GM12865 (cell line): ENCODE results near the gene AZU1.

Experiments
- DNase-seq: peaks from one replicate; pipeline ENCODE4 v3.0.0; 2010; ENCODE audit warnings: low read depth
- H3K4me3 ChIP-seq: 2 replicates; pipeline ENCODE4 v1.5.1; 2011; ENCODE audit warnings: mild to moderate bottlenecking, low read depth, low read length, control low read depth
- CTCF ChIP-seq: IDR thresholded peaks from 2 replicates; pipeline ENCODE4 v1.5.1; 2011; ENCODE audit warnings: low read length, control low read depth, low read depth, inconsistent platforms; ENCODE audit not compliant: insufficient read depth; ENCODE audit errors: missing control alignments

AZU1 gene

GRCh38 chr19:811506-812048, 16.1 kb upstream of the AZU1 start:
- no peak for TF ChIP-seq CTCF
- no peak overlapping the region for H3K4me3 ChIP-seq
- DNase-seq = no peak

GRCh38 chr19:812049-812746, 15.4 kb upstream of the AZU1 start:
- H3K4me3 ChIP-seq = no peak overlapping the region
- no peak for DNase-seq
- TF ChIP-seq CTCF = no peak

- no peak for DNase-seq
- TF ChIP-seq CTCF = no peak
- H3K4me3 ChIP-seq = no peak overlapping the region
Measured at GRCh38 chr19:812747-813218, 14.9 kb upstream of the AZU1 start.

GRCh38 chr19:813219-814151, 14.2 kb upstream of the AZU1 start:
- no peak overlapping the region for H3K4me3 ChIP-seq
- TF ChIP-seq CTCF = no peak
- no peak for DNase-seq

- no peak for DNase-seq
- TF ChIP-seq CTCF = no peak
Measured at GRCh38 chr19:814152-815078, 13.2 kb upstream of the AZU1 start.

More at GRCh38 chr19:814152-815078, 13.2 kb upstream of the AZU1 start:
- H3K4me3 ChIP-seq = no peak overlapping the region
